ENCODE results near the gene NAA38. TPM values are rescaled to one million over a fixed set of nuclear protein-coding genes. Genes with fewer than 3 reads are reported as not detected.

Gene NAA38
- total RNA-seq, 2 experiments from 2014 or later = 62.9 to 65.3 TPM

DNA sequence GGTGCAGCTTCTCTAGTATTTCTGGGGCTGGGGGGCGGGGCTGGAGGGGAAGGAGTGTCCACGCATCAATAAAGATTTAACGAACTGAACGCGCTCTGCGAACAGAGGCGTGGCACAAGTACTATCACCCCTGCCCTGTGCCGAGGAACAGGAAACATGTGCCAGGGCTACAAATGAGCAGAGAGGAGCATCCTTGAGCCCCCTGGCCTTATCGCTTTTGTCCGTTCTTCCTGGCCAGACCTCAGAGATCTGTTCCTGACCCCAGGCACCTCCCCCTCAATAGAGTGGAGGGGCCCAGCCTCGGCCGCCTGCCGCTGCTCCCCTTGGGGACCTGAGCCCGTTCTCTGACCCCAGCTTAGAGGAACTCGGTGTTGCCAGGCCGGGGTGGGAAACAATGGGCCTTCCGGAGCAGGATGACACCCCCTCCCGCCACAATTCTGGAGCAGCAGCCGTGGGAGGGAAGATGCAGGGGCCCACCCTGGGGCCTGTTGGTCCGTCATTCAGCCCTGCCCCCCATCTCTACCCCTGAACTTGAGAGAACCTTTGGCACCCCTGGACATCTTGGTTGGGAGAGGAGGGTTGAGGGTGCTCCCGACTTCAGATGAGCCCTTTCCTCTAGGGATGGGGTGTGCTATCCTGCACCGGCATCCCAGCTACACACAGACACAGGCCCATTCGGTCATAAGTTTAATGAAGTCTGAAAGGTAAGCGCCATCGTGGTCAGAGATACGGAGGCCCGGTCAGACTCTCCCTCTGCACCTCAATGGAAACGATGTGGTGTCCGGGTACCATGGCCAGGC lies 1.1 kb downstream of the NAA38 start:
- CTCF ChIA-PET = interaction anchor here (0.7 to 2.6 kb wide), 10 partner anchors 9 to 203 kb away, joined by 3 to 22 read pairs (median 6); partner anchors contain the start of gene KDM6B
- POLR2A ChIA-PET = interaction anchor here (0.7 to 2.9 kb wide), 3 partner anchors 12 to 62 kb away, joined by 3 to 44 read pairs (median 9); no protein-coding TSS in a partner anchor

DNA sequence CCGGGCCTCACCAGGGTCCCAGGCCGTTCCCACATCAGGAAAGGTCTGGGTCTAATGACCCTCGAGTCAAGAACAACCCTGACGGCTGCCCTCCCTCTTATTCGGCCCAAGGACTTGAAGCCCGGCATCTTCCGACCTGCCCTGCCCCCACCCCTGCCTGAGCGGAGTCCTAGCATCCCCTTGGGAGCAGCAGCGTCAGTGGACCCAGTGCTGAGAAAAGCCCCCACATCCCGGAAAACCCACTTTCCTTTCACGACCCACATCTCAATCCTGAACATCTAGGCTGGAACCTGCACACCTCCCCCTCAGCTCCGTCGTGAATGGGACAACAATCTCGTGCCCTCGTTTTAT lies 1.7 kb downstream of the NAA38 start:
- POLR2A ChIA-PET = interaction anchor here (2.9 kb wide), 1 partner anchor 12 kb away, joined by 44 read pairs; no protein-coding TSS in a partner anchor
- CTCF ChIA-PET = interaction anchor here (0.8 to 2.6 kb wide), 3 partner anchors 8 to 57 kb away, joined by 3 to 22 read pairs (median 10); no protein-coding TSS in a partner anchor

DNA sequence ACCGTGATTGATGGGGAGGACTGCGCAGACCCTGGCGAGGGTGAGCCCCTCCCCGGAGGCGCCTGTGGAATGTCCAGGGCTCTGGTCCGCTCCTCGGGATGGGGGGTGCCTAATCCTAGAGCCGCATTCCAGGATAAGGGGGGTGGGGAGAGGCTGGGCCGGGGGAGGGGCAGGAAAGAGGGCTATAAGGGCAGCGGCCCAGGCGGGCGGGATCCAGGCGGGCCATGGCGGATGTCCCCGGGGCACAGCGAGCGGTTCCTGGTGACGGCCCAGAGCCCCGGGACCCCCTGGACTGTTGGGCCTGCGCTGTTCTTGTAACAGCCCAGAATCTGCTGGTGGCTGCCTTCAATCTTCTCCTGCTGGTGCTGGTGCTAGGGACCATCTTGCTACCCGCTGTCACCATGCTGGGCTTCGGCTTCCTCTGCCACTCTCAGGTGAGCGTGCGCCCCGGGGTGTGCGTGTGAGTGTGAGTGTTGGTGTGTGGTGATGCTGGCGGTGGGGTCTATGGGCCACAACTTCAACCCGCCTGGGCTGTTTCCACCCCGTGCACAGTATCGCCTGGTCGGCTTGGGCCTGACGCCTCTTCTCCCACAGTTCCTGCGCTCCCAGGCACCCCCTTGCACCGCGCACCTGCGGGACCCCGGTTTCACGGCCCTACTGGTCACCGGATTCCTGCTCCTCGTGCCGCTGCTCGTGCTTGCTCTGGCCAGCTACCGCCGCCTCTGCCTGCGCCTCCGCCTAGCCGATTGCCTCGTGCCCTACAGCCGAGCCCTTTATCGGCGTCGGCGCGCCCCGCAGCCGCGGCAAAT lies 2.3 kb downstream of the NAA38 start, which contains the start of gene TMEM88:
Gene TMEM88 (plus strand): TSS at position 216 of the 809 bp plus-strand sequence. CDS start 9 bp downstream, at position 225.
- POLR2A ChIA-PET = interaction anchor here (2.9 kb wide), 1 partner anchor 11 kb away, joined by 44 read pairs; no protein-coding TSS in a partner anchor
- CTCF ChIA-PET = interaction anchor here (2.6 kb wide), 2 partner anchors 20 to 57 kb away, joined by 10 to 22 read pairs; no protein-coding TSS in a partner anchor

DNA sequence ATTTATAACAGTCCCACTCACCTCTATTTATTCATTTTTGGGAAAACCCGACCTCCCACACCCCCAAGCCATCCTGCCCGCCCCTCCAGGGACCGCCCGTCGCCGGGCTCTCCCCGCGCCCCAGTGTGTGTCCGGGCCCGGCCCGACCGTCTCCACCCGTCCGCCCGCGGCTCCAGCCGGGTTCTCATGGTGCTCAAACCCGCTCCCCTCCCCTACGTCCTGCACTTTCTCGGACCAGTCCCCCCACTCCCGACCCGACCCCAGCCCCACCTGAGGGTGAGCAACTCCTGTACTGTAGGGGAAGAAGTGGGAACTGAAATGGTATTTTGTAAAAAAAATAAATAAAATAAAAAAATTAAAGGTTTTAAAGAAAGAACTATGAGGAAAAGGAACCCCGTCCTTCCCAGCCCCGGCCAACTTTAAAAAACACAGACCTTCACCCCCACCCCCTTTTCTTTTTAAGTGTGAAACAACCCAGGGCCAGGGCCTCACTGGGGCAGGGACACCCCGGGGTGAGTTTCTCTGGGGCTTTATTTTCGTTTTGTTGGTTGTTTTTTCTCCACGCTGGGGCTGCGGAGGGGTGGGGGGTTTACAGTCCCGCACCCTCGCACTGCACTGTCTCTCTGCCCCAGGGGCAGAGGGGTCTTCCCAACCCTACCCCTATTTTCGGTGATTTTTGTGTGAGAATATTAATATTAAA lies 3.1 kb downstream of the NAA38 start:
- POLR2A ChIA-PET = interaction anchor here (0.6 to 1.0 kb wide), 2 partner anchors 9 to 613 kb away, joined by 3 read pairs; no protein-coding TSS in a partner anchor
- CTCF ChIA-PET = interaction anchor here (1.0 kb wide), 1 partner anchor 19 kb away, joined by 5 read pairs; no protein-coding TSS in a partner anchor

DNA sequence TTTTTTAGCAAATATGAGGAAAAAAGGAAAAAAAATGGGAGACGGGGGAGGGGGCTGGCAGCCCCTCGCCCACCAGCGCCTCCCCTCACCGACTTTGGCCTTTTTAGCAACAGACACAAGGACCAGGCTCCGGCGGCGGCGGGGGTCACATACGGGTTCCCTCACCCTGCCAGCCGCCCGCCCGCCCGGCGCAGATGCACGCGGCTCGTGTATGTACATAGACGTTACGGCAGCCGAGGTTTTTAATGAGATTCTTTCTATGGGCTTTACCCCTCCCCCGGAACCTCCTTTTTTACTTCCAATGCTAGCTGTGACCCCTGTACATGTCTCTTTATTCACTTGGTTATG lies 3.7 kb downstream of the NAA38 start:
- CTCF ChIA-PET = interaction anchor here (0.6 to 1.0 kb wide), 4 partner anchors 14 to 417 kb away, joined by 3 to 5 read pairs (median 3); no protein-coding TSS in a partner anchor
- POLR2A ChIA-PET = interaction anchor here (0.6 to 1.0 kb wide), 2 partner anchors 9 to 612 kb away, joined by 3 read pairs; no protein-coding TSS in a partner anchor

DNA sequence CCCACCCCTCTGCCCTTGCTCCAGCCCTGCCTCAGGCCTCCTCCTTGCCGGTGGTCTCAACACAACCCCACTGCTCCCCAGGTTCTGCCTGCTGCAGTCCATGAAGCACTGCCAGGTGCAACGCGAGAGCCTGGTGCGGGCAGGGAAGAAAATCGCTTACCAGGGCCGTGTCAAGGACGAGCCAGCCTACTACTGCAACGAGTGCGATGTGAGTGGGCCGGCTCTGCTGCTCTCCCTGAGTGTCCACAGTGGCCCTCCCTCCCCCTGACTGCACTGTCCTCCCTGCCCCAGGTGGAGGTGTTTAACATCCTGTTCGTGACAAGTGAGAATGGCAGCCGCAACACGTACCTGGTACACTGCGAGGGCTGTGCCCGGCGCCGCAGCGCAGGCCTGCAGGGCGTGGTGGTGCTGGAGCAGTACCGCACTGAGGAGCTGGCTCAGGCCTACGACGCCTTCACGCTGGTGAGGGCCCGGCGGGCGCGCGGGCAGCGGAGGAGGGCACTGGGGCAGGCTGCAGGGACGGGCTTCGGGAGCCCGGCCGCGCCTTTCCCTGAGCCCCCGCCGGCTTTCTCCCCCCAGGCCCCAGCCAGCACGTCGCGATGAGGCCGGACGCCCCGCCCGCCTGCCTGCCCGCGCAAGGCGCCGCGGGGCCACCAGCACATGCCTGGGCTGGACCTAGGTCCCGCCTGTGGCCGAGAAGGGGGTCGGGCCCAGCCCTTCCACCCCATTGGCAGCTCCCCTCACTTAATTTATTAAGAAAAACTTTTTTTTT lies 4.3 kb downstream of the NAA38 start:
- ChIA-PET CTCF (interaction anchor here (0.6 to 1.0 kb wide), 4 partner anchors 15 to 416 kb away, joined by 3 to 5 read pairs (median 3); no protein-coding TSS in a partner anchor), POLR2A (interaction anchor here (0.6 to 1.0 kb wide), 2 partner anchors 8 to 611 kb away, joined by 3 read pairs; no protein-coding TSS in a partner anchor)

DNA sequence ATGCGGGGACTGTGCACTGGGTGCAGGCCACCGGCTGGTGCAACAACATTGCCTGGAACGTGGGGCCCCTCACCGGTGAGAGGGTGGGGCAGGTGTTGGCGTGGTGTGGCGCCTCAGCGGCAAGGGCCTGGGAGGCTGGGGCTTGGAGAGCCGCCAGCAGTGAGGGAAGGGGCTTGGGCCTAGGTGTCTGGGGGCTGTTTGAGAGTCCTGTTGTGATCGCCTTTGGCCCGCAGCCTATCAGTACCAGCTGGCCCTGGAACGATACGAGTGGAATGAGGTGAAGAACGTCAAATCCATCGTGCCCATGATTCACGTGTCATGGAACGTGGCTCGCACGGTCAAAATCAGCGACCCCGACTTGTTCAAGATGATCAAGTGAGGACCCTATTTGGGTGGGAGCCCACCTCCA lies 5.1 kb downstream of the NAA38 start:
- ChIA-PET CTCF (interaction anchor here (1.0 to 4.9 kb wide), 3 partner anchors 18 to 138 kb away, joined by 4 to 34 read pairs (median 4); partner anchors contain the start of gene KDM6B), POLR2A (no interaction called here)

DNA sequence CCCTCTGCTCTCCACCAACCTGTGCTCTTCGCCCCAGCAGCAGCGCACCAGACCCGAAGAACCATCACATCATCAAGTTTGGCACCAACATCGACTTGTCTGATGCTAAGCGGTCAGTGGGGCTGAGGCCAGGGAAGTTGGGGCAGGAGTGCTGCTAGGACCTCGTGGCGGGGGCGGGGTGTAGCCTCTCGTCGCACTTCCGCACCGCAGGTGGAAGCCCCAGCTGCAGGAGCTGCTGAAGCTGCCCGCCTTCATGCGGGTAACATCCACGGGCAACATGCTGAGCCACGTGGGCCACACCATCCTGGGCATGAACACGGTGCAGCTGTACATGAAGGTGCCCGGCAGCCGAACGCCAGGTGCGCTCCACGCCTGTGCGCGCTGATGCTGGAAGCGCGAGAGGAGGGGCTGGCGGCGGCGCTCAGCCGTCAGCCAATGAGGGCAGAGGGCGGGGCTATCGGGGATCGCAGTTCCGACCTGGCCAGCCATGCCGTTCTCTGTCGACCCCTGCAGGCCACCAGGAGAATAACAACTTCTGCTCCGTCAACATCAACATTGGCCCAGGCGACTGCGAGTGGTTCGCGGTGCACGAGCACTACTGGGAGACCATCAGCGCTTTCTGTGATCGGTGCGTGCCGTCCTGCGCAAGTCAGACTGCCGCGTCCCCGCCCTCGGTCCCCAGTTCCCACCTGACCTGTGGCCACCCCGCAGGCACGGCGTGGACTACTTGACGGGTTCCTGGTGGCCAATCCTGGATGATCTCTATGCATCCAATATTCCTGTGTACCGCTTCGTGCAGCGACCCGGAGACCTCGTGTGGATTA lies 5.7 kb downstream of the NAA38 start:
- CTCF ChIA-PET = interaction anchor here (0.7 to 4.9 kb wide), 9 partner anchors 9 to 139 kb away, joined by 3 to 34 read pairs (median 5); partner anchors contain the start of gene KDM6B
- POLR2A ChIA-PET = interaction anchor here (1.0 kb wide), 1 partner anchor 80 kb away, joined by 4 read pairs; the partner anchor contains the start of genes CNTROB and TRAPPC1

DNA sequence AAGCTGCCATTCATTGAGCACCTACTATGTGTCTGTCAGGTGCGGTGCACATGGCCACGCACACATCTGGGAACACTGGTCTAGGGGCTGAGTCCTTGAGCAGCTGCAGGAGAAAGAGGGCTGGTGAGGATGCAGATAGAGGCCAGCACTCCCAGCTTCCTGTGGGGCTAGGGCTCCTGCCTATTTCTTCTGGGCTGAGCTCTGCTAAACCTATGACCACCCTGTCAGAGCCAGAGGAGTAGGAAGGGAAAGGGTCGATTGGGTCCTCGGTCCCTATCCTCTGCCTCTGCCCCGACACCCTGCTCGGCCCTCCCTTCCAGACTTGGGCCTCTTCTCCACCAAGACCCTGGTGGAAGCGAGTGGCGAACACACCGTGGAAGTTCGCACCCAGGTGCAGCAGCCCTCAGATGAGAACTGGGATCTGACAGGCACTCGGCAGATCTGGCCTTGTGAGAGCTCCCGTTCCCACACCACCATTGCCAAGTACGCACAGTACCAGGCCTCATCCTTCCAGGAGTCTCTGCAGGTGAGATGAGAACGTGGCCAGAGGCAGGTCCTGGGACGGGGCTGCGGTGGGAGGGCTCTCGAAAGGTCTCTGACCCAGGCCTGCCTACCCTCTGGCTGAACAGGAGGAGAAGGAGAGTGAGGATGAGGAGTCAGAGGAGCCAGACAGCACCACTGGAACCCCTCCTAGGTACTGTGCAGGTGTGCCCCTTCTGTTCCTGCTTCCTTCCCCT lies 6.5 kb downstream of the NAA38 start:
- ChIA-PET CTCF (interaction anchor here (0.7 to 4.9 kb wide), 9 partner anchors 9 to 140 kb away, joined by 3 to 34 read pairs (median 5); partner anchors contain the start of gene KDM6B), POLR2A (interaction anchor here (1.0 kb wide), 1 partner anchor 81 kb away, joined by 4 read pairs; the partner anchor contains the start of genes CNTROB and TRAPPC1)

DNA sequence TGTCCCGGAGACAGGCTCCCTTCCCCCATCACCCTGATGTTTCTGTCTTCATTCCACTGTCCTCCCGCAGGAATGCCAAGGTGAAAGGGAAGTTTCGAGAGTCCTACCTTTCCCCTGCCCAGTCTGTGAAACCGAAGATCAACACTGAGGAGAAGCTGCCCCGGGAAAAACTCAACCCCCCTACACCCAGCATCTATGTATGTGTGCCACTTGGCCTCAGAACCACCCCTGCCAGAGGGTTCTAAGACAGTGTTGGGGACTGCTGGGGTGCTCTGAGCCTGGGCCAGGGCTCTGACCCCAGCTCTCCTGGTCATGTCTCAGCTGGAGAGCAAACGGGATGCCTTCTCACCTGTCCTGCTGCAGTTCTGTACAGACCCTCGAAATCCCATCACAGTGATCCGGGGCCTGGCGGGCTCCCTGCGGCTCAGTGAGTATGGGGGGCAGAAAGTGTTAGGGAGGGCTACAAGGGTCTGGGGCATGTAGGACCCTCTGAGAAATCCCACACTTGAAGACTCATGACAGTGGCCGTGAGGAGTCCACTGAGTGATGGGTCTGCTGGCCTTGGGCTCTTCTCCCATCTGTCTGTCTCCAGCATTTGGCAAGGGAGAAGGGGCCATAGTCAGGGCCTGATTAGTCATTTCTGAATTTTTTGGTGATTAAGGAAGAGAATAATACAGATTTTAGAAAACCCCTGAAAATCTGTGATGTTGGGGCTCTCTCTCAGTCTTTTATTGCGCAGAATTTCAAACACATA lies 7.4 kb downstream of the NAA38 start:
- POLR2A ChIA-PET = interaction anchor here (0.6 kb wide), 1 partner anchor 20 kb away, joined by 3 read pairs; no protein-coding TSS in a partner anchor
- CTCF ChIA-PET = interaction anchor here (1.7 to 4.9 kb wide), 4 partner anchors 13 to 106 kb away, joined by 6 to 34 read pairs (median 7); partner anchors contain the start of gene KDM6B

DNA sequence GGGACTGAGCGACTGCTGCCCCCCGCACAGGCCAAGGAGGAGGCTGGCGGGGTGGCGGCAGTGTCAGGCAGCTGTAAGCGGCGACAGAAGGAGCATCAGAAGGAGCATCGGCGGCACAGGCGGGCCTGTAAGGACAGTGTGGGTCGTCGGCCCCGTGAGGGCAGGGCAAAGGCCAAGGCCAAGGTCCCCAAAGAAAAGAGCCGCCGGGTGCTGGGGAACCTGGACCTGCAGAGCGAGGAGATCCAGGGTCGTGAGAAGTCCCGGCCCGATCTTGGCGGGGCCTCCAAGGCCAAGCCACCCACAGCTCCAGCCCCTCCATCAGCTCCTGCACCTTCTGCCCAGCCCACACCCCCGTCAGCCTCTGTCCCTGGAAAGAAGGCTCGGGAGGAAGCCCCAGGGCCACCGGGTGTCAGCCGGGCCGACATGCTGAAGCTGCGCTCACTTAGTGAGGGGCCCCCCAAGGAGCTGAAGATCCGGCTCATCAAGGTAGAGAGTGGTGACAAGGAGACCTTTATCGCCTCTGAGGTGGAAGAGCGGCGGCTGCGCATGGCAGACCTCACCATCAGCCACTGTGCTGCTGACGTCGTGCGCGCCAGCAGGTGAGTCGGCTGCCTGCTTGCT lies 8.1 kb downstream of the NAA38 start:
- ChIA-PET POLR2A (interaction anchor here (0.6 kb wide), 1 partner anchor 20 kb away, joined by 3 read pairs; no protein-coding TSS in a partner anchor), CTCF (interaction anchor here (4.9 kb wide), 1 partner anchor 15 kb away, joined by 34 read pairs; the partner anchor contains the start of gene KDM6B)

DNA sequence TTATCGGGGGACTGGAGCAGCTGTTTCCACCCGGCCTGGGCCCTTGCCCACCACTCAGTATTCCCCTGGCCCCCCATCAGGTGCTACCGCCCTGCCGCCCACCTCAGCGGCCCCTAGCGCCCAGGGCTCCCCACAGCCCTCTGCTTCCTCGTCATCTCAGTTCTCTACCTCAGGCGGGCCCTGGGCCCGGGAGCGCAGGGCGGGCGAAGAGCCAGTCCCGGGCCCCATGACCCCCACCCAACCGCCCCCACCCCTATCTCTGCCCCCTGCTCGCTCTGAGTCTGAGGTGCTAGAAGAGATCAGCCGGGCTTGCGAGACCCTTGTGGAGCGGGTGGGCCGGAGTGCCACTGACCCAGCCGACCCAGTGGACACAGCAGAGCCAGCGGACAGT lies 8.6 kb downstream of the NAA38 start:
- ChIA-PET POLR2A (no interaction called here), CTCF (interaction anchor here (4.9 kb wide), 1 partner anchor 14 kb away, joined by 34 read pairs; the partner anchor contains the start of gene KDM6B)

DNA sequence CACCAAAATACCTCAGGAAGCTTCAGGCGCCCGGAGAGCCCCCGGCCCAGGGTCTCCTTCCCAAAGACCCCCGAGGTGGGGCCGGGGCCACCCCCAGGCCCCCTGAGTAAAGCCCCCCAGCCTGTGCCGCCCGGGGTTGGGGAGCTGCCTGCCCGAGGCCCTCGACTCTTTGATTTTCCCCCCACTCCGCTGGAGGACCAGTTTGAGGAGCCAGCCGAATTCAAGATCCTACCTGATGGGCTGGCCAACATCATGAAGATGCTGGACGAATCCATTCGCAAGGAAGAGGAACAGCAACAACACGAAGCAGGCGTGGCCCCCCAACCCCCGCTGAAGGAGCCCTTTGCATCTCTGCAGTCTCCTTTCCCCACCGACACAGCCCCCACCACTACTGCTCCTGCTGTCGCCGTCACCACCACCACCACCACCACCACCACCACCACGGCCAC lies 9.2 kb downstream of the NAA38 start:
- ChIA-PET POLR2A (no interaction called here), CTCF (interaction anchor here (1.2 to 4.9 kb wide), 3 partner anchors 9 to 142 kb away, joined by 3 to 34 read pairs (median 5); partner anchors contain the start of genes CYB5D1, KDM6B and NAA38)

Measured in activated CD8-positive, alpha-beta memory T cell treated with anti-CD3 and anti-CD28 coated beads for 36 hours (primary cell).